IMR-90 (cell line): ENCODE data around the gene KDM3B. TPM values are rescaled to one million over a fixed set of nuclear protein-coding genes. Genes with fewer than 3 reads are reported as not detected.

ENCODE experiments used
- ATAC-seq: fragments of 200-7000 bp; cut with Tn5 transposase; 2 replicates; pipeline ENCODE4 v1.9.1; 2020; ENCODE audit warnings: low read depth, mild to moderate bottlenecking, moderate library complexity
- BruUV-seq: library from RNA; stranded (reverse); fragments of 400-500 nt; replicated peaks from 2 replicates; lab custom pipeline; 2021; lab: Mats Ljungman, UMichigan
- CTCF ChIA-PET: fragments of 300-600 bp; formaldehyde crosslinking; extraction: SDS; loops from one replicate; lab custom pipeline; 2021; ENCODE audit warnings: antibody characterized with exemption; lab: Yijun Ruan, JAX
- POLR2A ChIA-PET: fragments of 300-600 bp; sonication (Branson Sonifier 250); formaldehyde crosslinking; loops from one replicate; lab custom pipeline; 2022; ENCODE audit warnings: antibody characterized with exemption; ENCODE audit not compliant: unreplicated experiment; lab: Charles Lee
- DNase-seq: peaks from one replicate; pipeline ENCODE4 v3.0.0; 2013
- H2AFZ ChIP-seq: replicated peaks from 2 replicates; pipeline ENCODE3; 2013; ENCODE audit warnings: low read length, mild to moderate bottlenecking; ENCODE audit not compliant: poor library complexity
- H2AK5ac ChIP-seq: 2 replicates; pipeline ENCODE4 v1.6.1; 2013; ENCODE audit warnings: low read depth, low read length, inconsistent platforms
- H2AK9ac ChIP-seq: replicated peaks from 2 replicates; pipeline ENCODE3; 2013; ENCODE audit warnings: mild to moderate bottlenecking, low read depth, low read length, moderate library complexity; ENCODE audit not compliant: poor library complexity
- H2BK120ac ChIP-seq: 2 replicates; pipeline ENCODE4 v1.6.1; 2013; ENCODE audit warnings: low read depth, low read length, inconsistent platforms
- H2BK15ac ChIP-seq: 3 replicates; pipeline ENCODE4 v1.6.1; 2013; ENCODE audit warnings: low read depth, low read length, inconsistent platforms
- H2BK20ac ChIP-seq: 2 replicates; pipeline ENCODE4 v1.6.1; 2013; ENCODE audit warnings: low read depth, mild to moderate bottlenecking, inconsistent platforms, low read length, moderate library complexity
- H2BK5ac ChIP-seq: 2 replicates; pipeline ENCODE4 v1.6.1; 2013; ENCODE audit warnings: mild to moderate bottlenecking, low read depth, low read length, inconsistent platforms; ENCODE audit not compliant: poor library complexity, severe bottlenecking
- H3K14ac ChIP-seq: replicated peaks from 2 replicates; pipeline ENCODE4 v1.6.1; 2013; ENCODE audit warnings: low read depth, low read length, inconsistent platforms
- H3K18ac ChIP-seq: 2 replicates; pipeline ENCODE4 v1.6.1; 2013; ENCODE audit warnings: low read depth, low read length, control low read depth
- H3K23ac ChIP-seq: 2 replicates; pipeline ENCODE4 v1.6.1; 2013; ENCODE audit warnings: low read depth, low read length, inconsistent platforms
- H3K27ac ChIP-seq: 2 replicates; pipeline ENCODE4 v1.5.1; 2013; ENCODE audit warnings: mild to moderate bottlenecking, control low read depth, low read length; ENCODE audit not compliant: insufficient read depth
- H3K27me3 ChIP-seq: 2 replicates; pipeline ENCODE4 v1.6.1; 2013; ENCODE audit warnings: low read length; ENCODE audit not compliant: control insufficient read depth, insufficient read depth
- H3K36me3 ChIP-seq: 2 replicates; pipeline ENCODE4 v1.6.1; 2013; ENCODE audit warnings: low read length, mixed read lengths; ENCODE audit not compliant: control insufficient read depth, insufficient read depth
- H3K4ac ChIP-seq: 2 replicates; pipeline ENCODE4 v1.6.1; 2013; ENCODE audit warnings: low read depth, low read length, inconsistent platforms
- H3K4me1 ChIP-seq: 2 replicates; pipeline ENCODE4 v1.6.1; 2013; ENCODE audit warnings: low read length, mixed read lengths; ENCODE audit not compliant: control insufficient read depth, insufficient read depth
- H3K4me2 ChIP-seq: 2 replicates; pipeline ENCODE4 v1.6.1; 2013; ENCODE audit warnings: low read depth, mild to moderate bottlenecking, control low read depth, low read length, moderate library complexity
- H3K4me3 ChIP-seq: 2 replicates; pipeline ENCODE4 v1.5.1; 2013; ENCODE audit warnings: low read depth, mild to moderate bottlenecking, control low read depth, low read length, moderate library complexity; ENCODE audit not compliant: insufficient read depth
- H3K56ac ChIP-seq: 2 replicates; pipeline ENCODE4 v1.6.1; 2013; ENCODE audit warnings: low read length, inconsistent platforms; ENCODE audit not compliant: insufficient read depth; ENCODE audit errors: extremely low read depth
- H3K79me1 ChIP-seq, 2 experiments: 2 replicates each; pipeline ENCODE4 v1.6.1; 2013; ENCODE audit warnings: low read length in 2 of 2, inconsistent platforms in 1 of 2, low read depth in 1 of 2
- H3K9ac ChIP-seq: 2 replicates; pipeline ENCODE4 v1.6.1; 2013; ENCODE audit warnings: low read depth, low read length, control low read depth
- H3K9me1 ChIP-seq: 2 replicates; pipeline ENCODE4 v1.6.1; 2013; ENCODE audit warnings: low read length, inconsistent platforms; ENCODE audit not compliant: insufficient read depth
- H3K9me3 ChIP-seq: 2 replicates; pipeline ENCODE4 v1.6.1; 2013; ENCODE audit warnings: low read length; ENCODE audit not compliant: control insufficient read depth, insufficient read depth
- H4K20me1 ChIP-seq: 2 replicates; pipeline ENCODE4 v1.6.1; 2013; ENCODE audit warnings: low read length, inconsistent platforms; ENCODE audit not compliant: insufficient read depth
- H4K5ac ChIP-seq: 2 replicates; pipeline ENCODE4 v1.6.1; 2013; ENCODE audit warnings: mild to moderate bottlenecking, low read depth, low read length, control low read depth
- H4K8ac ChIP-seq, 2 experiments: 2 replicates each; pipeline ENCODE4 v1.6.1; 2013; ENCODE audit warnings: low read depth in 2 of 2, low read length in 2 of 2, control low read depth in 1 of 2, inconsistent platforms in 1 of 2
- H4K91ac ChIP-seq: 2 replicates; pipeline ENCODE4 v1.6.1; 2013; ENCODE audit warnings: low read depth, low read length, inconsistent platforms; ENCODE audit not compliant: insufficient read depth
- BHLHE40 ChIP-seq: fragments of 150-350 bp; IDR thresholded peaks from 2 replicates; pipeline ENCODE4 v1.6.1; 2016; ENCODE audit warnings: mild to moderate bottlenecking, low read depth, low read length
- CEBPB ChIP-seq: IDR thresholded peaks from 2 replicates; pipeline ENCODE4 v1.6.1; 2012; ENCODE audit warnings: low read depth, low read length, improper control_type of control experiment
- CHD1 ChIP-seq: IDR thresholded peaks from 2 replicates; pipeline ENCODE4 v1.6.1; 2012; ENCODE audit warnings: low read depth, low read length, improper control_type of control experiment
- CTCF ChIP-seq: conservative IDR thresholded peaks from 2 replicates; pipeline ENCODE4 v1.5.1; 2012; ENCODE audit warnings: mild to moderate bottlenecking, low read depth, low read length, improper control_type of control experiment
- ELK1 ChIP-seq: fragments of 150-350 bp; IDR thresholded peaks from 2 replicates; pipeline ENCODE4 v1.6.1; 2016; ENCODE audit warnings: low read depth, mild to moderate bottlenecking, low read length, moderate library complexity, borderline replicate concordance
- FOS ChIP-seq: fragments of 150-350 bp; IDR thresholded peaks from 2 replicates; pipeline ENCODE4 v1.6.1; 2016; ENCODE audit warnings: low read depth, low read length
- MAFK ChIP-seq: IDR thresholded peaks from 2 replicates; pipeline ENCODE4 v1.6.1; 2012; ENCODE audit warnings: low read depth, low read length, improper control_type of control experiment
- MAZ ChIP-seq: IDR thresholded peaks from 2 replicates; pipeline ENCODE4 v1.6.1; 2012; ENCODE audit warnings: low read depth, mild to moderate bottlenecking, low read length, improper control_type of control experiment, moderate library complexity, borderline replicate concordance
- MXI1 ChIP-seq: IDR thresholded peaks from 2 replicates; pipeline ENCODE4 v1.6.1; 2012; ENCODE audit warnings: low read depth, mild to moderate bottlenecking, low read length, moderate library complexity, borderline replicate concordance
- NFE2L2 ChIP-seq: fragments of 150-350 bp; IDR thresholded peaks from 2 replicates; pipeline ENCODE4 v1.6.1; 2016; ENCODE audit warnings: low read depth, mild to moderate bottlenecking, low read length
- POLR2A ChIP-seq: IDR thresholded peaks from 2 replicates; pipeline ENCODE4 v1.6.1; 2012; ENCODE audit warnings: mild to moderate bottlenecking, low read depth, low read length
- RAD21 ChIP-seq: IDR thresholded peaks from 2 replicates; pipeline ENCODE4 v1.6.1; 2012; ENCODE audit warnings: low read length, improper control_type of control experiment
- RCOR1 ChIP-seq: IDR thresholded peaks from 2 replicates; pipeline ENCODE4 v1.6.1; 2012; ENCODE audit warnings: mild to moderate bottlenecking, low read length, improper control_type of control experiment; ENCODE audit not compliant: insufficient replicate concordance
- RFX5 ChIP-seq: IDR thresholded peaks from 2 replicates; pipeline ENCODE4 v1.8.0; 2012; ENCODE audit warnings: low read depth, mild to moderate bottlenecking, low read length, moderate library complexity
- SMC3 ChIP-seq: fragments of 150-350 bp; IDR thresholded peaks from 2 replicates; pipeline ENCODE4 v1.6.1; 2016; ENCODE audit warnings: low read depth, mild to moderate bottlenecking, antibody characterized with exemption, low read length, moderate library complexity
- USF2 ChIP-seq: fragments of 150-350 bp; IDR thresholded peaks from 2 replicates; pipeline ENCODE4 v1.6.1; 2017; ENCODE audit warnings: mild to moderate bottlenecking, antibody characterized with exemption, low read length, low read depth
- WGBS, 2 experiments: methylation state at CpG; one replicate each; pipeline versions ENCODE4 v1.1.5 to v1.1.7; 2013; ENCODE audit warnings: missing lambda C conversion rate in 2 of 2; ENCODE audit not compliant: insufficient read length in 1 of 2; ENCODE audit errors: extremely low coverage in 2 of 2; 5-methylcytosine and 5-hydroxymethylcytosine counted together
- dilution Hi-C: fragments of 300-500 bp; cut with HindIII; formaldehyde crosslinking; loops from one replicate; pipeline ENCODE4 v1.14.3; 2018; ENCODE audit warnings: low sequenced_read_pairs; ENCODE audit not compliant: unreplicated experiment
- in situ Hi-C: fragments of 300-500 bp; cut with MboI; formaldehyde crosslinking; loops from 3 replicates; pipeline ENCODE4 v1.14.3; 2019; ENCODE audit warnings: low sequenced_read_pairs, inconsistent platforms, mixed read lengths
- intact Hi-C: fragments of 100-400 bp; cut with micrococcal nuclease; formaldehyde crosslinking; loops from 2 replicates; pipeline ENCODE4 v1.10.0; 2022
- polyA plus RNA-seq, 3 experiments: library from polyadenylated mRNA; depleted of rRNA; stranded (reverse); fragments of >200 nt; gene quantifications; 2 replicates each; pipeline ENCODE4 v1.2.3, GENCODE V29; 2012; ENCODE audit warnings: low replicate concordance in 1 of 3
- total RNA-seq: library from RNA; depleted of rRNA; stranded (reverse); fragments of >200 nt; gene quantifications from 2 replicates; pipeline ENCODE4 v1.2.3, GENCODE V29; 2012

KDM3B gene
- total and polyA plus RNA-seq, 2 of the 4 experiments (the other 2 are of a cell fraction), result 19.4 to 35.8 TPM

- Histone ChIP-seq H4K8ac (no peak overlapping the region), H3K18ac (no peak overlapping the region), H3K27ac (no peak overlapping the region), H2AK5ac (no peak overlapping the region), H2BK120ac (no peak overlapping the region), H4K20me1 (0 out of 2 replicates have a peak, but pooled peaks cover 6% of the 10 kb centered on the region), H3K4me3 (no peak overlapping the region), H2AFZ (no peak overlapping the region), H3K79me1 (peaks cover 0 to 8% of the 10 kb centered on the region in 2 experiments; a peak in 2 of 4 replicates), H3K27me3 (no peaks in the 10 kb centered on the region), H3K4me1 (peaks cover 9% of the 10 kb centered on the region; the same call in 1 of the 2 replicates), H2BK5ac (no peak overlapping the region), H3K9me1 (peaks cover 7% of the 10 kb centered on the region; the same call in 1 of the 2 replicates), H3K4me2 (no peak overlapping the region), H4K5ac (no peak overlapping the region), H3K36me3 (no peaks in the 10 kb centered on the region), H3K4ac (no peak overlapping the region), H3K9me3 (no peaks in the 10 kb centered on the region), H3K14ac (no peak overlapping the region), H4K91ac (no peak overlapping the region), H2BK15ac (no peak overlapping the region), H2BK20ac (no peak overlapping the region), H2AK9ac (no peak overlapping the region), H3K56ac (no peak overlapping the region), H3K23ac (no peak overlapping the region), H3K9ac (no peak overlapping the region)
- ChIA-PET CTCF (interaction anchor here (0.7 kb wide), 1 partner anchor 9 kb away, joined by 3 read pairs; no protein-coding TSS in a partner anchor), POLR2A (no interaction called here)
- intact Hi-C loops, result no loop called here
- dilution Hi-C loops, result no loop called here
- DNase-seq, result no peak
- in situ Hi-C loops, result no loop called here
- no peak for TF ChIP-seq MXI1
- TF ChIP-seq RFX5, result no peak
- no peak for TF ChIP-seq FOS
- TF ChIP-seq MAFK, result no peak
- no peak for TF ChIP-seq SMC3
- no peak for TF ChIP-seq CHD1
- TF ChIP-seq CEBPB, result no peak
- TF ChIP-seq POLR2A, result no peak
- TF ChIP-seq CTCF, result no peak
- no peak for TF ChIP-seq ELK1
- TF ChIP-seq MAZ, result no peak
- TF ChIP-seq USF2, result no peak
- TF ChIP-seq RCOR1, result no peak
- TF ChIP-seq NFE2L2, result no peak
- TF ChIP-seq RAD21, result no peak
- TF ChIP-seq BHLHE40, result no peak
- ATAC-seq, result no peak
- no TSS peak for BruUV-seq
- 90% methylated on average over 2 of the region's 9 CpGs; no CpG with 5 or more reads in 1 of the 2 experiments for WGBS, 2 experiments
Measured at GRCh38 chr5:138441221-138441620, 88.7 kb downstream of the KDM3B start.
